C4-2B (cell line): Measurements from ENCODE around the gene HID1.

Source experiments
- H3K27ac ChIP-seq: fragments of 450-650 bp; 2 replicates; pipeline ENCODE4 v1.5.1; 2017
- ZFX ChIP-seq: fragments of 450-650 bp; IDR thresholded peaks from 2 replicates; pipeline ENCODE4 v1.6.1; 2017
- TF ChIP-seq, protein P1 (sequence below): fragments of 450-650 bp; conservative IDR thresholded peaks from 2 replicates; pipeline ENCODE4 v1.5.1; 2017; ENCODE audit warnings: mild to moderate bottlenecking

HID1 gene

DNA sequence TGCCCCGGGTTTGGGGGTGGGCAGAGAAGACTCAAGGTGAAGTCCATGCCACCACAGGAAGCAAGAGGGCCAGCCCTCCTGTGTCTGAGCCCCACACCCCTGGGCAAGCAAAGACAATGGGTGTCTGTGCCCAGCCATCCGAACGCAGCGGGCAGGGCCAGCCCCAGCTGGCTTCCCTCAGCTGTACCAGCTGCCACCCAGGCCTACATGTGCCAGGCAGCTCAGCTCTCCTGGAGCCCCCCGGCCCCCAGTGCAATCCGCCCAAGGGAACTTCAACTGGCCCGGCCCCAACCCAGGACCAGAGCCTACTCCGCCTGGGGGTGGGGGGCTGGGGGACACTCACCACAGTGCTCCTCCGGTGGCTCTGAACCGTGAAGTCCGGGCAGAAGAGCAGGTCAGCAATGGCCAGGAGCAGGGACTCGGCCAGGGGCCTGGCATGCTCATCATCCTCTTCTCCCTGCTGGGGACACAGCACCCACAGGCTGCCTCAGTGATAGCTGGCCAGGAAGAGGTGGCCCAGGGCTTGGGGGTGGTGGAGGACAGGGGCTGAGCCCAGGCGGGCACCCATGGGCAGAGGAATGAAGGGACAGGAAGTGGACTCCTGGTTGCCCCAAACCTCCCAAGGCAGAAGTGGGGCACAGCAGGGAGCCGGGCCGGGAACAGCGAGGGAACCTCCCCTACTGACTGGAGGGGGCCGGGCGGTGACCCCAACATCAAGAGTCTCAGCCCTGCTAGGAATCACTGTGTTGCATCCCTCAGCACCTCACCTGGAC, 9.8 kb downstream of the HID1 start:
- H3K27ac ChIP-seq: no peak overlapping the region
- TF ChIP-seq, protein P1, sequence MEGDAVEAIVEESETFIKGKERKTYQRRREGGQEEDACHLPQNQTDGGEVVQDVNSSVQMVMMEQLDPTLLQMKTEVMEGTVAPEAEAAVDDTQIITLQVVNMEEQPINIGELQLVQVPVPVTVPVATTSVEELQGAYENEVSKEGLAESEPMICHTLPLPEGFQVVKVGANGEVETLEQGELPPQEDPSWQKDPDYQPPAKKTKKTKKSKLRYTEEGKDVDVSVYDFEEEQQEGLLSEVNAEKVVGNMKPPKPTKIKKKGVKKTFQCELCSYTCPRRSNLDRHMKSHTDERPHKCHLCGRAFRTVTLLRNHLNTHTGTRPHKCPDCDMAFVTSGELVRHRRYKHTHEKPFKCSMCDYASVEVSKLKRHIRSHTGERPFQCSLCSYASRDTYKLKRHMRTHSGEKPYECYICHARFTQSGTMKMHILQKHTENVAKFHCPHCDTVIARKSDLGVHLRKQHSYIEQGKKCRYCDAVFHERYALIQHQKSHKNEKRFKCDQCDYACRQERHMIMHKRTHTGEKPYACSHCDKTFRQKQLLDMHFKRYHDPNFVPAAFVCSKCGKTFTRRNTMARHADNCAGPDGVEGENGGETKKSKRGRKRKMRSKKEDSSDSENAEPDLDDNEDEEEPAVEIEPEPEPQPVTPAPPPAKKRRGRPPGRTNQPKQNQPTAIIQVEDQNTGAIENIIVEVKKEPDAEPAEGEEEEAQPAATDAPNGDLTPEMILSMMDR: no peak
- TF ChIP-seq ZFX: no peak

DNA sequence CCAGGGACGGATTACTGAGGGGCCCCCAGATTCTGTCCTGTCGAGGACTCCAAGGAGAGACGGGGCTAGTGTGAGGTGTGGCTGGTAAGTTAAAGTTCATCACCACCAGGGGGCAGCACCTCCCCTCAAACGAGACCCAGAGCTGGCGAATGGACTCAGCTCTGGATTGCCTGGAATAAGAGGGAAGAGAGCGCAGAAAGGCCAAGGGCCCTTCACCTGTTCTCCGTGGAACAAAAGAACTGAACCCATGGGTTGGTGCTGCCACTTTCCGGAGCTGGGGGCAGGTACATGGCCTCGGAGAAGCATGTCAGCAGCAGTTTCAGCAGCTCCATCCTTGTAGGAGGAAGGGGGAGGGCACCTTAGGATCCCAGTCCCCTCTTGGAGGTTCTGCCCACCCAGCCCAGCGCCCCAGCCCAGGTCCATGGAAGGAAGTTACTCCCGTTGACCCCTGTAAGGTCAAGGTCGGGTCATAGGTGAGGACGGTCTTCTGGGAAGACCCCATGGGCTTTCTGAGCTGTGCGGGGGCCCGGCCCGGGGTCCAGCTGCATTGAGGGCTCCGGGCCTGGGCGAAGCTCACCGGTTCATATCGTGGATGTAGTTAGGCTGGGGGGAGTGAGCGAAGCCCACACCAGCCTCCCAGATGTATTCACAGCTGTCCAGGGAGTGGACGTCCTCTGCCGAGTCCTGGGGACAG, 10.8 kb downstream of the HID1 start:
- TF ChIP-seq, protein P1: peak; percentile 89
- TF ChIP-seq ZFX: no peak

DNA sequence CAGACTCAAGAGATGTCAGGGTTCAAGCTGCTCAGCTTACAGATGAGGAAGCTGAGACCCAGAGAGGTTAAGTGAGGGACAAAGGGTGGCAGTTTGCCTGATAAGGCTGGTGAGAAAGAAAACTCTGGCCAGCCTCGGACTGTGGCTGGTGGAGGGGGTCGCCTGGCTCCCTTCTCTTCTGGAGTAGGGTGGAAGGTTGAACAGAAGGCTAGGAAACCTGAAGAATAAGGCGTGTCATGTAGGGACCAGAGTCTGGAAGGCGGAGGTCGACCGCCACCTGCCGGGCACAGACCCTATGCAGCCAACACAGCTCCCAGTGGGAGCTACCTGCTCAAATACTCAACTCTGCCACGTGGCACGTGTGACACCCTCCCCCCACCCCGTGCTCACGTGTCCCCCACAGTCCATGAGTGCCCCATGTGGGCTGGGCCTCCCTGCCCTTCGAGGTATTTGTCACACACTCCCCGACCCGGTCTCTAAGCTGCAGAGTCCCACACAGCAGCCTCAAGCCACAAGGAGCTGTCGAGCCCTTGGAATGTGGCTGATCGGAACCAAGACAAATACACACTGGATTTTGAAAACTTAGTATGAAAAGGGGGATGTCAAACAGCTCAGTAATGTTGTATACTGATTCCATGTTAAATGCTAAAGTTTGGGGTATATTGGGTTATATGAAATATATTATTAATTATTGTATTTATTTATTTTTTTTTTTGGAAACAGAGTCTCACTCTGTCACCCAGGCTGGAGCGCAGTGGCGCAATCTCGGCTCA, 11.8 kb downstream of the HID1 start:
- TF ChIP-seq, protein P1: no peak
- no peak for TF ChIP-seq ZFX
- no peak overlapping the region for H3K27ac ChIP-seq

More for the DNA sequence above, 10.8 kb downstream of the HID1 start:
- H3K27ac ChIP-seq: no peak overlapping the region

DNA sequence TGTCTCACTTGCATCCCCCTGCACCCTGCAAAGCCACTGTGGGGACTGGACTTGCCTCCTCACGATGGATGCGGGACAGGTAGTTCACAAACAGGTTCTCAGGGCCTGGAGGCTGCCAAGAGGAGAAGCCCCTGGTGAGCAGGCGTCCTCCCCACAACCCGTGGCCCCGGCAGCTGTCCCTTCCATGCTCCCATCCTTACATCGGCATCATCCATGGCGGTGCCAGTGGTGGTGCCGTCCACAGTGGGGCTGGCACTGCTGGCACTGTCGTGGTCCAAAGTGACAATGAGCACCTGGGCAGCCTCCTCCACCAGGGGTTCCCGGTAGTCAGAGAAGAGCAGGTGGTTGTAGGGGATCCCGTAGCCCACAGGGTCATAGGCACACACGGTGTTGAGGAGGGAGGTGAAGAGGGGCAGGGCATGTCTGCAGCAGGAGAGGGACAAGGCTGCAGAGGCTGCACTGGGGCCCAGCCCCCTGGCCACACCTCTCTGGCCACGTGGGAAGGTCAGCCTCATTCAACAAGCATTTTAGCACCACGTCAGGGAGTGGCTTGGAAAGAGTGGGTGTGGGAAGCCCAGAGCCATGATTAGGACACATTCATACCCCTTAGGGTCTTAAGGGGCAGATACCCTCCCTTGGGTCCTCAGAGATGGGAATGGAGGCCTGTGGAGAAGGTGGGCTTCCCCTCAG, 12.6 kb downstream of the HID1 start:
- TF ChIP-seq, protein P1: no peak
- no peak overlapping the region for H3K27ac ChIP-seq

DNA sequence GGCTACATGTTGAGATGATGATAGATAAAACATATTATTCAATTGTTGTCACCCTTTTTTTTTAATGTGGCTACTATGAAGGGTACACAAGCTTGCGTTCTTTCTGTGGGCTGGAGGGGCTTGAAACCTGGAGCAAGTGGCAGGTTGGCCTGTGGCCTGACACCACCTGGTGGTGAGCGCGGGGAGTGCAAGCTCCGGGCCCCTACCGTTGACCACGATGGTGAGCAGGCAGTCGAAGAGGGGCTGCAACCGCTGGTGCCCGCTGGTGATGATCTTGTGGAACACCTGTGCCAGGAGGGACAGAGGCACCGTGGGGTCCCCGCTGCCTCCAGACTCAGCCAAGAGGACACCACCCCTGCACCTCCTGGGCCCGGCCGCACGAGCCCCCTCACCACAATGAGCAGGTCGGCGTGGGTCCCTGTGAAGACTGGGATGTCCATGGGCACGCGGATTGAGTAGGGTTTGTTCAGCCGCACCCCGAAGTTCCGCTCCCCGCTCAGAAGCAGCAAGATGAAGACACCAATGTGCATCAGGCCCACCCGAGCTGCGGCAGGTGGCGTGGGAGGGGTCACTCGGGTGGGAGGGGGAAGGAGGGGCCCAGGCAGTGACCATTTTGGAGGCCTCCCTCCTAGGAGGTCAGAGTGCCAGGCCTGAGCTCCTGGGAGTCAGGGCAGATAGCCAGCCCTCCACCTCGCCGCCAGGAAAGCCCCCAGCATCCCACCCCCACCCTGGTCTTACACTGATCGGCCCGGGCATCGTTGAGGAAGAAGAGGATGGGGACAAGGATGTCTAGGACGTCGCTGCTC, 14.4 kb downstream of the HID1 start:
- H3K27ac ChIP-seq: no peak overlapping the region
- no peak for TF ChIP-seq ZFX
- TF ChIP-seq, protein P1: peak; percentile 97

DNA sequence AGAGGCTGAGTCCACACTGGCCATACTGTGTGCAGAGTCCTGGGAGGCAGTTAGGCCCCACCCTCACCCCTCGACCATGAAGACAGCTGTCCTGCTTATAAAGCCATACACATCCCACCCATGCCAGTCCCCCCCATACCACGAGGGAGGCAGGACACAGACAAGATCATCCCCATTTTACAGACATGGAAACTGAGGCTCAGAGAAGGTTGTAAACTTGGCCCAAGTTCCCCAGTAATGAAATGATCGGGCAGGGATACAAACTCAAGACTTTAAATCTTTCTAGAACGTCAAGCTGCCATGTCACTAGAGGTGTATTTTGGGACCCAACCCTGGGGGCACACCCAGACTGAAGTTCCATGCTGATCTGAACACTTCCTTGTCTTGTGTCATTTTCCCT, 16.5 kb downstream of the HID1 start:
- no peak for TF ChIP-seq ZFX
- TF ChIP-seq, protein P1: no peak

More for the DNA sequence above, 16.5 kb downstream of the HID1 start:
- no peak overlapping the region for H3K27ac ChIP-seq
